Measurements from ENCODE around the gene SPOCD1. TPM values are rescaled to one million over a fixed set of nuclear protein-coding genes. Genes with fewer than 3 reads are reported as not detected.

SPOCD1 gene
- total RNA-seq, 1 experiment from 2014 or later = 10.2 TPM

DNA sequence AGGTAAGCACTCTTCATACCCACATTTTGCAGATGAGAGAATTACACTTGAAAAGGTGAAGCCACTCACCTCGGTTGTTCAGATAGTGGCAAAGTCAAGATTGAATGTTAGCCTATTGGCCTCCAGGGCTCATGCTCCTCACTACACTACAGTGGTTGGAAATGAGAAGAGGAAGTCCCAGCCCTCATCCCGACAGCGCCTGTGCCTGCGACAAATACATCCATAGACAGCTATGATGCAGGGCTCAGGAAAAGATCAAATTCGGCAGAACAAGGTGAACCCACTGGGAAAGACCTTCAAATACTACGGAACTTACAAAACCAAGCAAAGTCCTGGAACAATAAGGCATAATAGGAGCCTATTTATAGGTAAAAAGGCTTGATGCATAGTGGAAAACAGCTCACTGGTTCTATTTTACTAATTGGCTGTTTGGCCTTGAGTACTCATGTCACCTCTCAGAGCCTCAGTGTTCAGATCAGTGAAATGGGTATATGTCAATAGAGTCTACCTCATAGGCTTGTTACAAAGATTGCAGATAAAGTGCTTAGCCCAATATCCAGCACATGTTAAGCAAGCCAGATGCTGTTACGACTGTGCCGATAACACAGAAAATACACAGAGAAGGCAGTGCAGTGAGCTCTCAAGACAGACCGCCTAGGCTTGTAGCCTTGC lies 3.5 kb downstream of the SPOCD1 start:
- no peaks in the 10 kb centered on the region for H4K20me1 ChIP-seq (ENCODE audit: insufficient read depth)
- H3K27ac ChIP-seq = no peak overlapping the region
- H3K4me3 ChIP-seq = no peak overlapping the region
- DNase-seq = no peak
- ChIA-PET CTCF (no interaction called here), POLR2A (ENCODE audit: unreplicated experiment) (interaction anchor here (0.6 kb wide), 1 partner anchor 120 kb away, joined by 3 read pairs; no protein-coding TSS in a partner anchor)
- H3F3A ChIP-seq (ENCODE audit: insufficient read depth, low read depth) = peaks cover 12% of the 10 kb centered on the region
- H3K27me3 ChIP-seq (ENCODE audit: insufficient read depth, low read depth) = no peaks in the 10 kb centered on the region
- TF ChIP-seq EZH2 (IDR thresholded peaks at IDR 0.05; ENCODE audit: low read depth) = no peak
- TF ChIP-seq, protein P1, sequence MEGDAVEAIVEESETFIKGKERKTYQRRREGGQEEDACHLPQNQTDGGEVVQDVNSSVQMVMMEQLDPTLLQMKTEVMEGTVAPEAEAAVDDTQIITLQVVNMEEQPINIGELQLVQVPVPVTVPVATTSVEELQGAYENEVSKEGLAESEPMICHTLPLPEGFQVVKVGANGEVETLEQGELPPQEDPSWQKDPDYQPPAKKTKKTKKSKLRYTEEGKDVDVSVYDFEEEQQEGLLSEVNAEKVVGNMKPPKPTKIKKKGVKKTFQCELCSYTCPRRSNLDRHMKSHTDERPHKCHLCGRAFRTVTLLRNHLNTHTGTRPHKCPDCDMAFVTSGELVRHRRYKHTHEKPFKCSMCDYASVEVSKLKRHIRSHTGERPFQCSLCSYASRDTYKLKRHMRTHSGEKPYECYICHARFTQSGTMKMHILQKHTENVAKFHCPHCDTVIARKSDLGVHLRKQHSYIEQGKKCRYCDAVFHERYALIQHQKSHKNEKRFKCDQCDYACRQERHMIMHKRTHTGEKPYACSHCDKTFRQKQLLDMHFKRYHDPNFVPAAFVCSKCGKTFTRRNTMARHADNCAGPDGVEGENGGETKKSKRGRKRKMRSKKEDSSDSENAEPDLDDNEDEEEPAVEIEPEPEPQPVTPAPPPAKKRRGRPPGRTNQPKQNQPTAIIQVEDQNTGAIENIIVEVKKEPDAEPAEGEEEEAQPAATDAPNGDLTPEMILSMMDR (conservative IDR thresholded peaks at IDR 0.05) = no peak
- intact Hi-C loops (cut with micrococcal nuclease; ENCODE audit: unreplicated experiment) = loop anchor here (10.0 kb wide), 1 partner anchor 123 kb away; the partner anchor contains the start of gene PTP4A2
- peaks cover 5% of the 10 kb centered on the region for H3K4me1 ChIP-seq (replicated peaks; ENCODE audit: insufficient read depth)
- H3K79me2 ChIP-seq (ENCODE audit: low read depth) = no peaks in the 10 kb centered on the region
- H3K9me3 ChIP-seq (ENCODE audit: insufficient read depth, low read depth) = no peaks in the 10 kb centered on the region
- H2AFZ ChIP-seq = no peak overlapping the region
- H3K9me2 ChIP-seq (ENCODE audit: insufficient read depth) = no peaks in the 10 kb centered on the region
- H3K36me3 ChIP-seq (ENCODE audit: low read depth) = no peaks in the 10 kb centered on the region
- BruUV-seq (replicated peaks) = no TSS peak
- no peak overlapping the region for H3K4me2 ChIP-seq

DNA sequence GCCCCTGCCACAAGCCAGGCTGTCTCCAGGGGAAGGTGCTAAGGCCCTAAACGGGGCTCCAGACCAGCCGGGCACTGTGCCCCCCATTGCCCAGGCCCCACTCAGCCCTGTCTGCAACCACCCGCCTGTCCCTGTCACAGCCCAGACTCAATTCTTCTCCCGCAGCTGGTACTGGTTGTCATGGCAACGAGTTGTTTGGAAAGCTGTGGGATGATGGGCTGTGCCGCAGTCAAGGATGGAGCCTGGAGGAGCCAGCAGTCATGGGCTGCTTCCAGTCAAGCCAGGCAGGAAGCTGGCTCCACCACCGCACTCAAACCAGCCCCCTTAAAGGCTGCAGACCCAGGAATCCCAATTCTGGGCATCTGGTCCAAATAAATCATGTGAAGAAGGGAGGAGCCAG lies 4.2 kb downstream of the SPOCD1 start:
- no peaks in the 10 kb centered on the region for H3K9me3 ChIP-seq (ENCODE audit: insufficient read depth, low read depth)
- H3K79me2 ChIP-seq (ENCODE audit: low read depth) = no peaks in the 10 kb centered on the region
- H3K4me2 ChIP-seq = no peak overlapping the region
- H4K20me1 ChIP-seq (ENCODE audit: insufficient read depth) = no peaks in the 10 kb centered on the region
- intact Hi-C loops (cut with micrococcal nuclease; ENCODE audit: unreplicated experiment) = loop anchor here (10.0 kb wide), 1 partner anchor 123 kb away; the partner anchor contains the start of gene PTP4A2
- DNase-seq = no peak
- H3K27me3 ChIP-seq (ENCODE audit: insufficient read depth, low read depth) = no peaks in the 10 kb centered on the region
- TF ChIP-seq EZH2 (IDR thresholded peaks at IDR 0.05; ENCODE audit: low read depth) = no peak
- TF ChIP-seq, protein P1 (conservative IDR thresholded peaks at IDR 0.05) = no peak
- BruUV-seq (replicated peaks) = no TSS peak
- no peaks in the 10 kb centered on the region for H3K9me2 ChIP-seq (ENCODE audit: insufficient read depth)
- no peaks in the 10 kb centered on the region for H3K36me3 ChIP-seq (ENCODE audit: low read depth)
- ChIA-PET POLR2A (ENCODE audit: unreplicated experiment) (no interaction called here), CTCF (no interaction called here)
- peaks cover 17% of the 10 kb centered on the region for H3F3A ChIP-seq (ENCODE audit: insufficient read depth, low read depth)
- H3K27ac ChIP-seq = no peak overlapping the region
- H3K4me3 ChIP-seq = no peak overlapping the region
- H3K4me1 ChIP-seq (replicated peaks; ENCODE audit: insufficient read depth) = peaks cover 5% of the 10 kb centered on the region
- H2AFZ ChIP-seq = no peak overlapping the region

DNA sequence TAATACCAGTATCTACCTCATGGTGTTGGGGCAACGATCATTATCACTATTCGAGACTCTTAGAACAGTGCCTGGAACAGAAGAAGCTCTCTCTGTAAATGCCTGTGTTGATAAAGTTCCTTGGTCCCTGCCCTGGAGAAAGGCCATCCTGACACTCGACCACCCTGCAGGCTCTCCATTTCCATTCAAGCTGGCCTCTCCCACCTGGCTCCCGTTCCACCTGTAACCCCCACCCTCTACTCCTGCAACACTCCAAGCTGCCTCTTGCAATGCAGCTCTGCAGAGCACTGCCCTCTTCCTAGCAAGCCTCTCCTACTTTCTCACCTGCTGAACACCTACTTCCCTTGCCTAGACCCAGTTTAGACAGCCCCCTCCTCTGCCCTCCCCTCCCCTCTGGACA lies 6.1 kb downstream of the SPOCD1 start:
- Histone ChIP-seq H3K4me3 (no peak overlapping the region), H3K79me2 (ENCODE audit: low read depth) (no peaks in the 10 kb centered on the region), H3K9me3 (ENCODE audit: insufficient read depth, low read depth) (no peaks in the 10 kb centered on the region), H3K27ac (no peak overlapping the region), H2AFZ (no peak overlapping the region), H3K9me2 (ENCODE audit: insufficient read depth) (no peaks in the 10 kb centered on the region), H3K36me3 (ENCODE audit: low read depth) (no peaks in the 10 kb centered on the region), H3F3A (ENCODE audit: insufficient read depth, low read depth) (peaks cover 27% of the 10 kb centered on the region), H3K4me2 (no peak overlapping the region), H3K27me3 (ENCODE audit: insufficient read depth, low read depth) (no peaks in the 10 kb centered on the region), H4K20me1 (ENCODE audit: insufficient read depth) (no peaks in the 10 kb centered on the region), H3K4me1 (replicated peaks; ENCODE audit: insufficient read depth) (no peaks in the 10 kb centered on the region)
- CTCF ChIA-PET = no interaction called here
- no TSS peak for BruUV-seq (replicated peaks)
- POLR2A ChIA-PET (ENCODE audit: unreplicated experiment) = no interaction called here
- intact Hi-C loops (cut with micrococcal nuclease; ENCODE audit: unreplicated experiment) = loop anchor here (10.0 kb wide), 1 partner anchor 125 kb away; the partner anchor contains the start of gene PTP4A2
- no peak for DNase-seq
- TF ChIP-seq, protein P1 (conservative IDR thresholded peaks at IDR 0.05) = no peak
- no peak for TF ChIP-seq EZH2 (IDR thresholded peaks at IDR 0.05; ENCODE audit: low read depth)
